Activated CD4-positive, CD25-positive, alpha-beta regulatory T cell treated with anti-CD3 and anti-CD28 coated beads, Interleukin-2, amount 50 U/mL, for 16 hours (primary cell): Measurements from ENCODE around the gene BAZ2B.
"Not testable (repeated sequence)": the region's sequence is repeated elsewhere in the genome, so short reads cannot be mapped to it uniquely, and the experiment has no call there.

Experiments used
- DNase-seq: peaks from one replicate; pipeline ENCODE4 v3.0.0-alpha.2; 2020; ENCODE audit warnings: low read depth, low spot score

Gene BAZ2B

GRCh38 chr2:159411460-159411859 lies 204.9 kb downstream of the BAZ2B start:
- DNase-seq: no peak

- no peak for DNase-seq
Observed at GRCh38 chr2:159410276-159410675, 206.1 kb downstream of the BAZ2B start.

GRCh38 chr2:159409116-159409800 lies 207.1 kb downstream of the BAZ2B start:
- no peak for DNase-seq

GRCh38 chr2:159402790-159403189 lies 213.6 kb downstream of the BAZ2B start:
- no peak for DNase-seq

- not testable (repeated sequence) for DNase-seq
Observed at GRCh38 chr2:159402160-159402559, 214.2 kb downstream of the BAZ2B start.

GRCh38 chr2:159399716-159400415 lies 216.5 kb downstream of the BAZ2B start:
- no peak for DNase-seq

- DNase-seq: no peak
Observed at GRCh38 chr2:159396799-159397198, 219.5 kb downstream of the BAZ2B start.

- DNase-seq: no peak
Observed at GRCh38 chr2:159382447-159383028, 233.8 kb downstream of the BAZ2B start.

- no peak for DNase-seq
Observed at GRCh38 chr2:159381574-159381973, 234.8 kb downstream of the BAZ2B start.

GRCh38 chr2:159380685-159381239 lies 235.6 kb downstream of the BAZ2B start:
- DNase-seq: no peak

- no peak for DNase-seq
Observed at GRCh38 chr2:159379181-159379580, 237.2 kb downstream of the BAZ2B start.

GRCh38 chr2:159375241-159375640 lies 241.1 kb downstream of the BAZ2B start:
- DNase-seq: no peak

GRCh38 chr2:159371506-159371905 lies 244.8 kb downstream of the BAZ2B start:
- no peak for DNase-seq

- no peak for DNase-seq
Observed at GRCh38 chr2:159366538-159366937, 249.8 kb downstream of the BAZ2B start.

- no peak for DNase-seq
Observed at GRCh38 chr2:159362816-159363251, 253.5 kb downstream of the BAZ2B start.

GRCh38 chr2:159362094-159362493 lies 254.3 kb downstream of the BAZ2B start:
- DNase-seq: no peak

GRCh38 chr2:159361603-159362002 lies 254.7 kb downstream of the BAZ2B start:
- DNase-seq: not testable (repeated sequence)

GRCh38 chr2:159356053-159356554 lies 260.2 kb downstream of the BAZ2B start:
- no peak for DNase-seq

- no peak for DNase-seq
Observed at GRCh38 chr2:159351977-159352376, 264.4 kb downstream of the BAZ2B start.

- no peak for DNase-seq
Observed at GRCh38 chr2:159349674-159350299, 266.6 kb downstream of the BAZ2B start.

- no peak for DNase-seq
Observed at GRCh38 chr2:159326569-159327255, 289.6 kb downstream of the BAZ2B start.
